GM19351 (cell line): ENCODE measurements around the gene AFF3.

Source experiments
- ATAC-seq: cut with Tn5 transposase; IDR thresholded peaks from one replicate; pipeline ENCODE4 v1.9.1; 2021; ENCODE audit warnings: mild to moderate bottlenecking, moderate library complexity; ENCODE audit not compliant: unreplicated experiment

The AFF3 gene

GRCh38 chr2:99657691-99658258, 484.6 kb downstream of the AFF3 start:
- ATAC-seq, result no peak

DNA sequence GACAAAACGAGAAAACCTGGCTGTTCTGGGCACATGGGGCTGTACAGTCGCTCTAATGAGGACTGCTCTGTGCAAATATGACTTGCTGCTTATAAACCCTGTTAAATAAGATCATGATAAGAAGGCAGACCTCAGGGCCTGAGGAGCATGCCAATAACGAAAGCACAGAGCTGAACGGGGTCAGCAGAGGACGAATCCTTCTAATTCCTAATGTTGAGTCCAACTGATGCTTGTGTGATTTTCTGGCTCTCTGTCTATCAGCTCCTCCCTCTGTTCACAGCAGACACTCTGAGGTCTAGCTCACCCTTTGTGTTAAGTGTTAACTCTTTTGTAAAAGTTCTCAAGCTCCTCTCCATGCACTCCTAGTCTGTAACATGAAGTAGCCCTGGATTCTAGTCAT, 485.4 kb downstream of the AFF3 start:
- ATAC-seq, result no peak

DNA sequence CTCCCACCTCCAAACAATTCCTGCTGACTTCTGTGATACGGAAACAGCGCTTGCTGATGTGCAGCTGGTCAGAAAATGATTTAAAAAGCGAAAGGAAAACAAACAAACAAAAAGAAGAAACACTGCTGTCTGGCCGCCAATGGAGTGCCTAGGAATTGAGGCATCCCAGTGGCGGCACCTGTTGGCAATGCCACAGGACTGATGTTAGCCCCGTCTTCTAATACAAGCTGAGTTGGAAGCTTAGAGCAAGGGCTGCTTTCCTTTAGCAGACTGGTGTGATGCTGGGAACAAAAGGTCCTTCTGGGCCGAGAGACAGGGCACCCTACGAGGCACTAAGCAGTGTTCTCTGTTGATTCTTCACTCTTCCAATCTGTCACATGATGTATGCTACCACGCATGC, 489.0 kb downstream of the AFF3 start:
- ATAC-seq, result no peak

DNA sequence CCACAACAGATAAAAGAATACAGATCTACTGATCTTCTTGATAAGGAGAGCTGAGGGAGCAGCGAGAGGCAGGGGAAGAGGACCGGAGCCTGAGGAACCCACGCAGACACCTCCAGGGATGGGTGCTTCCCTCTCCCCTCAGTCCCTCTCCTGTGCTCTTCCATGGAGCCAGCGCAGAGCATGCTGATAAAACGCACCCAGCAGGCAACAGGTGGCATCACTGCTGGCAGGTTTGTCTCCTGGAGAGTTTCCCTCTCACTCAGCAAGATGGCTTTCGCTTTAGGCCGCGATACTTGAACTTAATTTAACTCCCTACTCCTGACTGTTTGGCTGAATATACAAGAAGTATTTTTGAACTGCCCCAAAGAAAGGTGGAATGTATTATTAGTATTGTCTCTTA, 489.5 kb downstream of the AFF3 start:
- no peak for ATAC-seq

DNA sequence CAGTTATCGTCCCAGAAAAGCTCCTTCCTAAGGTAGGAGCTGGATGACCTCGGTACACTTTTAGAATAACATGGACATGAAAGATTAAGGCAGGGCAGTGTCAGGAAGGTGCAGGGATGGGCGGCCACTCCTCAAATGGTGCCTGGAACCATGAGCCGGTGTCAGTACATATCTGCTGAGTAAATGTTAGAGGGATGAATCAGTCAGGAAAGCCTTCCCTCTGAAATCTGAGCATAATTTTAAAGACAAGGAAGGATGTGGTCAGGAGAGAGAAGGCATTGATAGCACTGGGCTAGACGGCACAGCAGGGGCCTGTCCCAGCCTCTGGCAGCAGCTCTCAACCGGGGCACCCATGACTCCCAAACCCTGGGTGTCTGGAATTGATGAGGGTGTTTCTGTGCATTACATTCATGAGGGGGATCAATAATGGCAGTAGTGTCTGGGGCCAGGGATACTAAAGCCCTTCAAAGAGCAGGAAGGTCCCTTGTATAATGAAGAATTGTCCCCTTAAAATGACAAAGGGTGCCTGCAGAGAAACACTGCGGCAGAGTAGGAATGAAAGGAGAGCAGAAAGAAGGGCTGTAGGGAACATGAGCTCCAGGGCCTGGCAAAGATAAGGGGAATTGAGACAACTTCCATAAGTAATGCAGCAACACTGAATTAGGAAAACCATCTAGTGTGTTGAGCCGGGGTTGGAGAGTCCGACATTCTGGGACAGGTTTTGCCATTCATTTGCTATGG, 490.3 kb downstream of the AFF3 start:
- no peak for ATAC-seq

DNA sequence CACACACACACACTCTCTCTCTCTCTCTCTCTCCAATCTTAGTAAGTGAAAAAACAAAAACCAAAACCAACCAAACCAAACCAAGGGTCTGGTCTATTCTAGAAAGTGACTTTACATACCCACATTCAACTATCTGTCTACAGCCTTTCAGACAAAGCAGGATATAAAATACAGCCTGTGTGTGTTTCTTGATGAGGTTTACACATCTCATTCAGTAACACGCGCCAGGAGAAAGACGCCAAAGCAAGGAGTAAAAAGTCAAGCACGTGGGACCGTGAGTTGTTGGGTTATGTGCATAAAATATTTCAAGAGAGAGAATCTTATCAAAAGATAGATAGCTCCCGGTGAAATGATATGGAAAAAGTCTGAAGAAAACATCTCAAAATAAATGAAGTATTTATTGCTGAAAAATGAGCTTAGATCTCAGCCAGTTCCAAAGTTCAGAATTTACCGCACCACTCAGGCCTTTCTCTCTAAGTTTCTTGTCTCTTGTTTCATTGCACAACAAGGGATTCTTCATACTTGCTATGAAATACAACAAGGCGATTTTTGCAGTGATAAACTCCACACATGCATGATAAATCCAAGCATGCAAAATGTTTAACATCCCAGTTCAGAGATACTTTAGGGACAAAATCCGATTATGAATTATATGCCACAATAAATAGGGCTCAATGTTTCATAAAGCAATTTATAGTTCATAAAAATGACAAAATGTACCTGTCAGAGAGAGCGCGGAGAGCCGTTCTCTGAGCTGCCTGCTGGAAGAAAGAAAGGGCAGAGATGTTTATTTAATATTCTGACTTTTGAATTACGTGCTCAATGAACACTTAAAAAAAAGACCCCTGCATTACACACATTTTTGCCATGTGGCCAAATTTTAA, 493.2 kb downstream of the AFF3 start:
- ATAC-seq, result no peak

- no peak for ATAC-seq
Measured at GRCh38 chr2:99648178-99648844, 494.1 kb downstream of the AFF3 start.

DNA sequence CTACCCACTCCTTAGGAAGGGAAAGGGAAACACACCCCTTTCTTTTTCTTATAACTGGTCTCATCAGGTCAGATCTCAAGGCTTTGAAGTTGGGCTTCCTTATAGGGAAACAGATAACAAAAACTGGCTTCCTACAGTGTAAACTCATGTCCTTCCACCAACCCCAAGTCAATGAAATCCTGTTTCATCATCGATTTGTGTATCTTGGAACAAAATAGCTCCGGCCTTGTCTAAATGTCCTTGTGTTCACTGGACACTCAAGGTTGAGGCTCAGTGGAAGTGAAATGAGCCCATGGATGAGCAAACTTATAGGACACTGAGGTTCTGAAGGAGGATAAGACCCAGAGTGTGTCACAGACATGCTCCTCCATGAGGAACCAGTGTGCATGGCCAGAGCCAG, 496.4 kb downstream of the AFF3 start:
- ATAC-seq, result no peak

DNA sequence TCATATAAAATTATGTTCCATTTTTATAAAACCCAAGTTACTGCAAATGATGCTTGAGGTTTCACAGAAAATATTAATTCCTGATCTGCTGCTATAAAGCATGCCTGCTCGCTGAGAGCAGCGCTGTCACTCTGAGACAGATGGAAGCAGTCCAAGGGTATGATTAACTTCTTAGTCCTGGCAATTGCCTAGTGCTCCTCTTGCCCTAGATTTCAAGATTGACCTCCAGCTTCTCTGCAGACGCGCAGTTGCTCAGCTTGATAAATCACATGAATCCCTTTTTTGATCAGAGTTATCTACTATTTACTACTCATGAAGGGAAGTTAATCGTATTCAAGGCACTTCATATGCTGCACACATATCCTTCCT, 498.0 kb downstream of the AFF3 start:
- no peak for ATAC-seq

DNA sequence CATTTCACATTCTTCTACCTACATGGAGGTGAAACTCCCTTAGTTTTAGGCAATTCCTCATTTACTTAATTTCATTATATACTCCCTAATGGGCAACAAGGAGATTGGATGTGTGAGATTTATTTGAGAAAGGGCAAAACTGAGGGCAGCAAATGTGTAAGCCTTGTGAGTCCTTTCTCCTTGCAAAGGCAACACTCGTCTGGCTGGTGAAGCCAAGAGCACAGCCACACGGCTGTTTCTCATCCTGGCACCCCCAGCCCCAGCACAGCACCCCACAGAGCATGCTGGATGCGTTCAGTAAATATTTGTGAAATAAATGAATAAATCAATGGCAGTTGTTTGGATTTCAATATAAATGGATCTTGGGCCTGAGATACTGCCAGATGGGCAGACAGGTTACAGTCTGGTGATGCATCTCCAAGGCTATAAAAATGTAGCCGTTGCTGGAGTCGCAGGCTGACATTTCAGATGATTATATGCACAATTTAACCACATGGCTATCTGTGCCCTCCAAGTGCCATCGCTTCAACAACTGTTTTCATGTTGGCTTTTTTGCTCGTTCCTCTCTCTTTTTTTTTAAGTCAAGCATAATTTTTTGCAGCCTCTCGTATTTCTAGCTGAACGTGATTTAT, 498.5 kb downstream of the AFF3 start:
- no peak for ATAC-seq

DNA sequence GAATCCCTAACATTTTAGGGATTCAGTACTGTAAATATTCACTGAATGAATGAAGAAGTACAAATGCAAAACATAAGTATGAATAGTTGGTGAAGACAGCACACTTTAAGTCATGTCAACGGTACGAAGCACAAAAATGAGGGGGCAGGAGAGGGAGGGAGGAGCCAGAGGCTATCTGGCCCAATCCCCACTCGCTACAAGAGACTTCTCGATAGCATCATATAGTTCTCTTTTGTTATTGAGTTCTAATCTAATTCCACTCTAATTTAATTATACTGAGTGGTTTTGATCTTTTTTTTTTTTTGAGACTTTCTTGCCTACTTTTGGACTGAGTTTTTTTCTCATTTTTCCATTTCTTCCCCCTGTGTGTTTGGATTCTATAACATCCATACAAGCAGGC, 500.4 kb downstream of the AFF3 start:
- no peak for ATAC-seq

DNA sequence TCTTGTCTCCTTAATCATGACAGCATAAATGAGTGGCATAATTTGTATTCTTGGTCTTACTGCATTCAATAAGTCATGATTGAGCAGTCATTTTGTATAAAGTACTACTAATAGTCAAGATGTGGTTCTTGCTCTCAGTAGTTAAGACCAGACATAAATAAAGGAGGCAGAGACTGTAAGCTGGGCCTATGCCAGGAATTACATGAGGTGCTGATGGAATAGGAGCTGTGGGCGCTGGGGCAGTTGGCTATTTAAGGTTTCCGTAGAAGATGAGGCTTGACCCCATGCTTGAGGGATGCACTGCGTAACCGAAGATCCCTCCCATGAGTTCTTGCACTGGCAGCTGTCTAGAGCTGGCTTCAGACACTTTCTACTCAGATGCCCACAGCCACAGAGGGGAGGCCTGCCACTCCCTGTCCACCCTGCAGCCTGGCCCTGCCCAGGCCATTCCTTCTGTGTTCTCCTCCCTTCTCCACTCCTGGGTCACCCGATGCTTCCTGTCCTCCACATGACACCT, 501.7 kb downstream of the AFF3 start:
- ATAC-seq, result no peak

- ATAC-seq, result no peak
Measured at GRCh38 chr2:99638791-99639190, 503.6 kb downstream of the AFF3 start.

DNA sequence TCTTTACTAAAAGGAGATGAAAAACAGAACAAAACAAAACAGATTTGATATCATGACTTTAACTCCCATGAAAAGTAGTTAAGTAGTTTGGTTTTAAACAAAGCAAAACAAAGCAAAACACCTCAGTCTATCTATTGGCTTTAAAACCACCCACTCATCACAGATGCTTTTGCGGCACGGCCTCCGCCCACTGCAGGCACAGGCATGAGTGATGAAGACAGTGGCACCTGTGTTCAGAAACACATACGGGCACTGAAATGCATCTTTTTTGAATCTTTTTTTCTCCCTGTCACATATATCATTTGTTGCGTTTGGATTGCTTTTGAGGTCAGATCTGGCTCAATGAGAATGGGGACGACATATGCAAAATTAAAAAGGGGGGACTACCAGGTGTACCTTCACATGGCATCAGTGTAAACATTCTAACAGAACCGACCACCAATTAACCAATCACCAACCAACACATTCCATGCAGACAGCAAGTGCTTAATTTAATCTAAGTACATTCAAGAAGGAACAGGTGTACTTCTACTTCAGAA, 505.2 kb downstream of the AFF3 start:
- ATAC-seq, result no peak

DNA sequence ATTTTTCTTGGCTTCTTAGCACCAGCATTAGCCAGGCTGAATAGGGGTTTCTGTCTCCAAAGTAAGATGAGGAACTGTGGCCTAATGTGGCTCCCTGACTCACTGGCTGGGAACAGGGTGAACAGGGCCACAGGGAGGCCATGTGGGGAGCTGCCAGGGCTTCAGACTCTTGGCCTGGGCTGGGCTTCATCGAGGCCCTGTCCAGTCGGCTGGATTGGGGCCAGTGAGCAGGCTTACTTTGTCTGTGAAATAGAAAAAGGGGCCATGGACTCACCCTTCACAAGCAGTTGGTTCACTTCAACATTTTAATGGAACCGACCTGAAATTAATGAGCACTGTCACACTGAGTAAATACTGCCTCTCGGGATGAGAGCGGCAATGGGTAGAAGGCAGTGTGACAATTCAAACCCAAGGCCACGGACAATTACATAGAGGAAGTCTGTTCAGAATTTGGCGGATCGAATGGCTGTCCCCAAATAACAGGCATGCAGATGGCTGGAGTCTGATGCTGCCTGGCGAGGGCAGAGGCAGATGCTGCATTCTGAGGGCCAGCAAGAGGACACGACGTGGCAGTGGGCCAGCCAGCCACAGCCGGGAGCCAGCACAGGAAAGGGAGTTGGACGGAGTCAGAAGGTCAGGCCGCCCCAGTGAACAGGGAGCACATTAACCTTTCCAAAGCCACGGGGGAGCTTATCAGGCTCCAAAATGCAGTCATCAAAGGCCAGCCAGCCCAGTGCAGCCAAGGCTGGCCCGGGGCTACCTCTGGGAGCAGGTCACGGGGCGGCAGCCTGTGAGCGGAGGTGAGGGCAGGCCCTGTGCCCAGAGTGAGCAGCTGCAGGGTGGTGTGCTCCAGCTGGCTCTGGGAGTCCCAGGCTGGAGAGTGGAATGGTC, 506.0 kb downstream of the AFF3 start:
- ATAC-seq, result no peak

DNA sequence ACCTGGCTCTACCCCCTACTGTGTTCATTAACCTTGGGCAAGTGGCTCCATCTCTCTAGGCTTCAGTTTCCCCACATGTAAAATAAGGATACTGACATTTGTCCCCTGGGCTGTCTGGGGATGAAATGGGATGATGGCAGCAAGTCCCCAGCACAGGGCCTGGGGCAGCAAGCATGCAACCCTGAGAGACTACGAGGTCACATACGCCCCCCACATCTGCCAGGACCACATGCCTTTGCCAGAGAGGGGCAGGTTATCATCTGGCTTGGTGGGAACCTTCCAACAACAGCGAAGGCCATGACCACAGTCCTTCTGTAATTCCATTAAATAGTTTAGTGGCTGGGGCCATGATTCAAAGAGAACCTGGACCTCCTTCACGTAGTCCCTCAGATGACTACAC, 506.7 kb downstream of the AFF3 start:
- no peak for ATAC-seq

GRCh38 chr2:99634234-99634633, 508.2 kb downstream of the AFF3 start:
- no peak for ATAC-seq

- no peak for ATAC-seq
Measured at GRCh38 chr2:99631700-99632099, 510.7 kb downstream of the AFF3 start.

DNA sequence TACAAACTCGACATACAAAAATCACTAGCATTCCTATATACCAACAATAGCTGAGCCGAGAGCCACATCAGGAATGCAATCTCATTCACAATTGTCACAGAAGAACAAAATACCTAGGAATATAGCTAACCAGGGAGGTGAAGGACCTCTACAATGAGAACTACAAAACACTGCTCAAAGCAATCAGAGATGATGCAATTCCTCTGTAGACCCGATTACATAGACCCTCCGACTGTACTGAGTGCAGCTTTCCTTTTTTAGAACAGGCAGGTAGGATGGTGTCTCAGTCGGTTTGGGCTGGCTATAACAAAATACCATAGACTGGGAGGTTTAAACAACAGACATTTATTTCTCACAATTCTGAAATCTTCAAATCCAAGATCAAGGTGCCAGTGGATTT, 513.1 kb downstream of the AFF3 start:
- ATAC-seq, result no peak

- ATAC-seq, result no peak
Measured at GRCh38 chr2:99626158-99626557, 516.2 kb downstream of the AFF3 start.
